GM18508 (cell line): ENCODE measurements around the gene ZNF66.
"Not testable (repeated sequence)": the region's sequence is repeated elsewhere in the genome, so short reads cannot be mapped to it uniquely, and the experiment has no call there.

Experiments used
- ATAC-seq: cut with Tn5 transposase; IDR thresholded peaks from one replicate; pipeline ENCODE4 v1.9.1; 2021; ENCODE audit warnings: moderate number of reproducible peaks; ENCODE audit not compliant: insufficient read depth, unreplicated experiment

ZNF66 gene

DNA sequence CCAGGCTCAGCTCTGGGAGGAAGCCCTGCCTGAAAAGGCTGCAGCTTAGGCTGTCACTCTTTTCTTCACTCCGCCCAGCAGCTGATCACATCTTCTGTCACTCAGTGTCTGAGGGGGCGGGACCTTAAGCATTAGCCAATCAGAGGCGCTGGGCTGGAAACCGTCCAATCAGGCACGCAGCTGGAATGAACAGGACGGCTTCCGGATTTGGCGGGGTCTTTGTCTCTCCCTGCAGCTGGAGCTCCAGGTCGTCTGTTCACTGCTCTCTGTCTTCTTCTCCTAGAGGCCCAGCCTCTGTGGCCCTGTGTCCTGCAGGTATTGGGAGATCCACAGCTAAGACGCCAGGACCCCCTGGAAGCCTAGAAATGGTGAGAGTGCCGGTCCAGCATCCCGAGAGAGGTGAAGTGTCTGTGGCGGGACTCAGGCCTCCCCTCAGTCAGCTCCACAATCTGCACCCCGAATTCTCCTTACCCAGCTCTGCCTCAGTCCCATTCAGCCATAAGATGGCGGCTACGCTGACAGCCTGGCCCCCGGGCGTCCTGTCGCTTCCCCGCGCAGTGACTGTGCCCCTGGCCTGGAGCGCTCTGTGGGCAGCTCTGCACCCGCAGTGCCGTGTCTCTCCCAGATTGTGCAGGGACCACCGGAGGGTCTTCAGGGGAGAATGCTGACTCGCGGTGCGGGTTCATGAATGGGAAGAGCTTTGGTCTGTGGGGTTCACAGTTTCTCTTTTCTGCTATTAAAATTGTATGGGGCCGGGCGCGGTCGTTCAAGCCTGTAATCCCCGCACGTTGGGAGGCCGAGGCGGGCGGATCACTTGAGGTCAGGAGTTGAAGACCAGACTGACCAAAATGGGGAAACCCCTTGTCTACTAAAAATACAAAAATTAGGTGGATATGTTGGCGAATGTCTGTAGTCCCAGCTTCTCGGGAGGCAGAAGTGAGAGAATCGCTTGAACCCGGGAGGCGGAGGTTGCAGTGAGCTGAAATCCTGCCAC lies at the start of gene ZNF66:
ZNF66 (plus strand) TSS at position 222 of the 994 bp plus-strand sequence; CDS start at position 366, 144 bp downstream.
- ATAC-seq, result peak; percentile 95

DNA sequence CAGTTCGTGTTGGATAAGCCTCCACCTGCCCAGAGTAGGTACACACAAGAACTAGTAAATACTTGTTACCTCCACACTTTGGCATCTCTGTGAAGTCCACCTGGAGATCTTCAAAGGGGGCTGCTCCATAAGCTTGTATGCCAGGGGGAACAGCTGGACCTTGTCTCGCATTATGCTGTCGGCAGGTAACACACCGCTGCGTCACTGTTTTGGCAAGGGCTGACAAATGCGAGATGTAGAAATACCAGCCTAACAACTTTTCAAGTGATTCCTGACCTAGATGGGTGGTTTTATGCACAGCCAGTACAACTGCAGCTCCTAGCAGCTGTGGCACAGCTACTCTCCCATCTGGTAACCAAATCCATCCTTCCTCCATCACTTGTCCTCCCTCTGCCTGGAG lies 25.9 kb upstream of the ZNF66 start:
- not testable (repeated sequence) for ATAC-seq

DNA sequence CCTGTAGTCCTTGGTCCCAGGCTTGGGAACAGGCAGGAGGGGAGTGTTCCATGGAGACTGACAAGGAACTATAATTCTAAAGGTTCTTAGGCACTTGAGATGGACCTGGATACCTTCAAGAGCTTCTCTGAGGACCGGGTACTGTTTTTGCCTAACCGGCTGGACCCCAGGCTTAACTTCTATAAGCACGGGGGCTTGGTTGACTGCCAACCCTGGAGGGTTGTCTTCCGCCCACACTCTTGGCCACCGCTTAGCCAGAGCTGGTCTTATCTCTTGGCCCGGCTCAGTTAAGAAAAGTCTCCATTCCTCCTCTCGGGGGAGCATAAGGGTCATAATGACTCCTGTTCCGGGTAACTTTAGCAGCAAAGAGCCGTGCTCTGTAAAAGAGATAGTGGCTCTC lies 23.8 kb upstream of the ZNF66 start:
- not testable (repeated sequence) for ATAC-seq

DNA sequence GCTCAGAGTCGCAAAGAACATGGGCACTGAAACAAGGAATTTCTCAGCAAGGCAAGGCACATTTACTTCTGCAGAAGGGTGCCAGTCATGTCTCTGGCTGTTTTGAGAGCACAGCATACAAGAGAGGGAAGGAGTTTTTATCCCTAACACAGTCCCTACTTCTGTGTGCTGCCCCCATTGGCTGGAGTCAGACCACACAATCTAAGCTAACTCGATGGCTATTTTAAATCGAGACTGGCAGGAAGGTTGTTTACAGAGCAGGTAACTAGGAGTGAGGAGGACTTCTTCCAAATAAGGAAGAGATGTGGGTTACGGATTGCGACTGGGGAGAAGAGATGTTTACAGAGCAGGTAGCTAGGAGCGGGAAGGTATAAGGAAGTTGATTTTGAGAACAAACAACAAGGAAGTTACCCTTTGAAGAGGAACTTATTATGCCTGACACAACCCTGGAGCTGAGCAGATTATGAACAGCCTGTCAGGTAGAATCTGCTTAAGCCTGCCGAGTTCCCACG lies 6.8 kb upstream of the ZNF66 start:
- ATAC-seq, result not testable (repeated sequence)

DNA sequence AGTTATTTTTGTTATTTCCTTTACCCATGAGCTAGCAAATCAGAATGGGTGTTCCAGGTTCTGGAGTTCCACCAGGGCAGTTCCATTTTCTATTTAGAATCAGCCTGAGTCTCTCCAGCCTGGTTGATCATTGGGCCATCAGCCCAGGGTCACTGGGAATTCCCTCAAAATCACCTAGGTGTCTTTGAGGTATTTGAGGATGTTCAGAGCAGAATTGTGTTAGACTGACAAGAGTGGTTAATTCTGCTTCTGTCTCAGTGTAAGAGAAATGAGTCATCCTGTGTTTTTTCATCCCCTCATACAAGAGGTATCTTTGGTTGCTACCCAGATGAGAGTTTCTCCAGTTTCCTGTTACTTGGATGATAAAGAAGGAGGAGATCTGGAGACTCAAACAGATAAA lies 11.7 kb downstream of the ZNF66 start:
- no peak for ATAC-seq

DNA sequence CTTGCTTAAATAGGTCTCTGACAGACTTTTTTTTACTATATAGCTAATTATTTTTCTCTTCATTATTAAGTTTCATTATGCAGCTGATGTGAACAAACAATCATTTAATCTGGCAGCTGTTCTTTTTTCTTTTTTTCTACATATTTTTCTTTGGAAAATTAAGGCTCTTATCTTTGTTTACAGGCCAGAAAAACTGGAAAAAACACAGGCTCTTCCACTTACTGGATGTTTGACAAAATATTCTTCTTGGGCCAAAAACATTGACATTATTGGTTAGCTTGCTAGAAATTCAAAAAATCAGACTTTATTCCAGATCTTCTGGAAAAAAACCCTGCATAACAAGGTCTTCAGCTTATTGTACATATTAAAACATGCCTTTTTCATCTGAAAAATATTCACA lies 15.7 kb downstream of the ZNF66 start:
- no peak for ATAC-seq

DNA sequence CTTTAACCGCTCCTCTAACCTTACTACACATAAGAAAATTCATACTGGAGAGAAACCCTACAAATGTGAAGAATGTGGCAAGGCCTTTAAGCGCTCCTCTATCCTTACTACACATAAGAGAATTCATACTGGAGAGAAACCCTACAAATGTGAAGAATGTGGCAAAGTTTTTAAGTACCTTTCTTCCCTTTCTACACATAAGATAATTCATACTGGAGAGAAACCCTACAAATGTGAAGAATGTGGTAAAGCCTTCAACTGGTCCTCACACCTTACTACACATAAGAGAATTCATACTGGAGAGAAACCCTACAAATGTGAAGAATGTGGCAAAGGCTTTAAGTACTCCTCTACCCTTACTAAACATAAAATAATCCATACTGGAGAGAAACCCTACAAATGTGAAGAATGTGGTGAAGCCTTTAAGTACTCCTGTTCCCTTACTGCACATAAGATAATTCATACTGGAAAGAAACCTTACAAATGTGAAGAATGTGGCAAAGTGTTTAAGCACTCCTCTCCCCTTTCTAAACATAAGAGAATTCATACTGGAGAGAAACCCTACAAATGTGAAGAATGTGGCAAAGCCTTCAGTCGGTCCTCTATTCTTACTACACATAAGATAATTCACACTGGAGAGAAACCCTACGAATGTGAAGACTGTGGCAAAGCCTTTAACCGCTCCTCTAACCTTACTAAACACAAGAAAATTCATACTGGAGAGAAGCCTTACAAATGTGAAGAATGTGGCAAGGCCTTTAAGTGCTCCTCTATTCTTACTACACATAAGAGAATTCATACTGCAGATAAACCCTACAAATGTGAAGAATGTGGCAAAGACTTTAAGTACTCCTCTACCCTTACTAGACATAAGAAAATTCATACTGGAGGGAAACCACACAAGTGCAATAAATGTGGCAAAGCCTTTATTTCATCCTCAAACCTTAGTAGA lies 30.5 kb downstream of the ZNF66 start:
- ATAC-seq, result not testable (repeated sequence)

DNA sequence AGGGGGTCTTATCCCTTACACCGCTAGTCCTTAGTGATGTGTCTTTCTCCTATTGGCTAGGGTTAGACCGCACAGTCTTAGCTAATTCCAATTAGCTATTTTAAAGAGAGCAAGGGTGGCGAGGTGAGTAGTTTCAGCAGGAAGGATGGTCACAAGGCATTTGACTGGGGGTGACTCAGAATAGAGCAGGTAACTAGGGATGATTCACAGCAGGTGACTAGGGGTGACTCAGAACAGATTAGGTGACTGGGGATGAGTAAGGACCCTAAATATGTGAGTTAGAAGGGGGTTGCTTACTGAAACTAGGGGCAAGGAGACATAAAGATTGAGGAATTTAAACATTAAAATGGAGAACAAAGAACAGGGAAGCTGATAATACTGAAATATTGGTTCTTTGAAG lies 64.3 kb downstream of the ZNF66 start:
- ATAC-seq, result no peak
